Ammon's horn (tissue), 1 donor: ENCODE measurements around the gene AKTIP.

Experiments used
- DNase-seq: peaks from one replicate; pipeline ENCODE4 v3.0.0-alpha.2; 2016; ENCODE audit warnings: low spot score

Gene AKTIP

DNA sequence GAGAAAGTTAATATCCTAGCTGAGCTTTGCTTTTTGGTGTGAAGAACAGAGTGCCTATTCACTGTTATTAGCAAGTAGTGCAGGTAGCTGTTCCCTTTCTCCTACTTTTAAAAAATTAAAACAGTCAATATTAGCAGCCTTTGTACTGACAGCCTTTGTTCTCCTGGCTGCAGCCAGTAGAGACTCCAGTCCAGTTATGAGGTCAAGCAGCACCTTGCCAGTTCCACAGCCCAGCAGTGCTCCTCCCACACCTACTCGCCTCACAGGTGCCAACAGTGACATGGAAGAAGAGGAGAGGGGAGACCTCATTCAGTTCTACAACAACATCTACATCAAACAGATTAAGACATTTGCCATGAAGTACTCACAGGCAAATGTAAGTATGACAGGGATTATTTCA lies 22.6 kb downstream of the AKTIP start:
- no peak for DNase-seq

DNA sequence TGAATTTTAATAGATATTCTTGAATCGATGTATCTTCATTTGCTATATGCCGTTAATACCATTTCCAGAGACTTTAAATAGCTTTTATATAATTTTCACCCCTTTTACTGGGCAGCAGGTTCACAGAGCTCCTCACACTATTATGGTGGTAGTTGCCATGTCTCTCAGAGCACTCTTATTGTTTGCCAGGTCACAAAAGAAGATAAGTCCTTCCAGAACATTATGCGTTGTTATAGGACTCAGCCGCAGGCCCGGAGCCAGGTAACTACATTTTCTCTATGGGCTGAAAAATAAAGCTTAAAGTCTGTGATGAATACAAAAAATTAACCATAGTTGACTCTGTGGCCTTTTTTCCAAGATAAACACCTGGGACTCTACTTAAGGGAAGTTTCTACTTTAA lies 24.0 kb downstream of the AKTIP start:
- no peak for DNase-seq

DNA sequence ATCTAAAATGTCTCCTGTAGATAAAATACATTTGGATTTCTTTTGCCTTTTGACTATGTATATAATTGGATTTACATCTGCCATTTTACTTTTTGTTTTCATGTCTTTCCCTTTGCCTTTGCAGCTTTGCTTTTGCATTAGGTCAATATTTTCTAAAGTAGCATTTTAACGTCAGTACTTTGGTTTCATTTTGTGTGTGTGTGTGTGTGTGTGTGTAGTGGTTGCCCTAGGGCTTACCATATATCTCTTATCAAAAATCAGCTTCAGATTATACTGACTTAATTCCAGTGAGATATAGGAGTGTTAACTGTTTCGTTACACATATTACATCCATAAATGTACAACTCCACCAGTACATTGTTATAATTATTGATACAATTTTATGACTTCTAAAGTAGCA lies 26.1 kb downstream of the AKTIP start:
- no peak for DNase-seq

DNA sequence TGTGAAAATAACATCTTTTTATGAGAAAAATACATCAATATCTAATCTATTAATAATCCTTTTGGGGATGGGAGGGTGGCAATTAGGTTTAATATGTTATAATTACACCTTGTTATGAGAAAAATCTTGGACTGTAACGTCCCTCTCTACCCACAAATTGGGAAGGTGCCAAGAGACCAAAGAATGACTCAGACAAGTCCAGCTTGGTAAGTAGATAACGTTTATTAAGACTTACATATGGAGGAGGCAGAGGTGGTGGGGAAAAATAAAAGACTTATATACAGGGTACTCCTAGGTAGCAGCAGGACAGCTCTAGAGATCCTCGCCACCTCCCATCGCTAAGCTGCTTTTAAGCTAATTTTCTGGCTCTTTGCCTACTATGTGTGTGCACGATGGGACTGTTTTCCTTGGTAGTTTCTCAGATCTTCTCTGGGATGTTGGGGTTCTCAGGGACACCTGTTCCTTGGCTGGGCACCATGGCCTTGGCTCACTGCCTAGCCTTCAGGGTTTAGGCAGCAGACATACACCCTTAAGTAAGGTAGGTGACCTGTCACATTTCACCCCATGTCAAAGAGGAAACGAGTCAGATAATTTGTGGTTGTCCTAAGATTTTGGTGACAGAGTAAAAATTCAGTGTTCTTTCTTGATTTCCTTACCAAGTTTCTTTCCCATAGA lies 37.3 kb downstream of the AKTIP start:
- DNase-seq: no peak

DNA sequence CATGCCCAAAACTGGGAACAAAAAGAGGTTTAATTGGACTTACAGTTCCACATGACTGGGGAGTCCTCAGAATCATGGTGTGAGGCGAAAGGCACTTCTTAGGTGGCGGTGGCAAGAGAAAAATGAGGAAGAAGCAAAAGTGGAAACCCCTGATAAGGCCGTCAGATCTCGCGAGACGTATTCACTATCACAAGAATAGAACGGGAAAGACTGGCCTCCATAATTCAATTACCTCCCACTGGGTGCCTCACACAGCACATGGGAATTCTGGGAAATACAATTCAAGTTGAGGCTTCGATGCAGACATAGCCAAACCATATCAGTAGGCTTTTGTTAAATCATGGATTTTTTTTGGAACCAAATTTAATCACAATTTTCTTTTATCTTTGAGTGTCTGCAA lies 44.4 kb downstream of the AKTIP start:
- no peak for DNase-seq

DNA sequence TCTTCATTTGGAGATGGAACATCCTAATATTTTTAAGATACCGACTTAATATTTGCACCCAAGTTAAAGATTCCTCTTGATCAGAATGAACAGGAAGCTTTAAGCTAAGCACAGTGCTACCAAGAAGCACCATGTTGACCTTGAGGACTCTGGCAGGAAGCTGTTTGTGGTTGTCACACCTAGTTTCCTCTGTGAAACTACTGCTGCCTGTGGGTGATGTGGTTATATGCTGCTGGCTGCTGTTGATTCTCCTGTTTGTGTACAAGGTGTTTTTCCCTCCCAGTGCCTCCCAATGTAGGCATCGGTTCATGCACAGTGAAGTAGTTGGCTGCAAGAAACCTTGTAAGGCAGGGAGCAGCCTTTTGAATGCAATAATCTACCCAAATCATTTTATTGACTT lies 45.3 kb downstream of the AKTIP start:
- no peak for DNase-seq

DNA sequence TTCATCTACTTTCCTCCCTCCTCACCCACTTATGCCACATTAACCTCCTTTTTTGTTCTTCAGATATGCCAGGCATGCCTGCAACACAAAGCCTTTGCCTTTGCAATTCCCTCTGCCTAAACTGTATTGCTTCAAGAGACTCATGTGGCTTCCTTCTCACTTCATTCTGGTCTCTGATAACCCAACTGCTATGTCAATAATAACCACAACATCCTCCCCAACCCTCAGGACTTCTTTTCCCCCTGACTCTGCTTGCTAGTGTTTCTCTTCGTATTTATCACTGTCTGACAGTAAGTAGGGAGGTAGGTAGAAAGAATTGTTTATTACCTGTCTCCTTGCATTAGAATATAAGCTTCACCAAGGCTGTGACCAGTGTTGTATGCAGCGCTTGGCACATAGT lies 46.4 kb downstream of the AKTIP start:
- no peak for DNase-seq

DNA sequence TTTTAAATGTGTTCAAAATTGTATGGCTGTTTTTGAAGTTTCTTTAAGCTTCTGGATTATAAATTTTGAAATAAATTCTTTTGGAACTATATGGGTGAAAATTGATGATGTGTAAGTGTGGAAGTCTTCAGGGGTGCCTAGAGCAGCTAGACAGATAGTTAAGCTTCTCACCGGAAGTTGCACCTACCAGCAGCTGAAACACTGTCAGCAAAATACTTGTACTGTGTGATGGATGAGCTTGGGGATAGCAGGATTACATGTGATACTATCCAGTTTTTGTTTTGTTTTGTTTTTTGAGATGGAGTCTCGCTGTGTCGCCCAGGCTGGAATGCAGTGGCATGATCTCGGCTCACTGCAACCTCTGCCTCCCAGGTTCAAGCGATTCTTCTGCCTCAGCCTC lies 49.1 kb downstream of the AKTIP start:
- DNase-seq: no peak

DNA sequence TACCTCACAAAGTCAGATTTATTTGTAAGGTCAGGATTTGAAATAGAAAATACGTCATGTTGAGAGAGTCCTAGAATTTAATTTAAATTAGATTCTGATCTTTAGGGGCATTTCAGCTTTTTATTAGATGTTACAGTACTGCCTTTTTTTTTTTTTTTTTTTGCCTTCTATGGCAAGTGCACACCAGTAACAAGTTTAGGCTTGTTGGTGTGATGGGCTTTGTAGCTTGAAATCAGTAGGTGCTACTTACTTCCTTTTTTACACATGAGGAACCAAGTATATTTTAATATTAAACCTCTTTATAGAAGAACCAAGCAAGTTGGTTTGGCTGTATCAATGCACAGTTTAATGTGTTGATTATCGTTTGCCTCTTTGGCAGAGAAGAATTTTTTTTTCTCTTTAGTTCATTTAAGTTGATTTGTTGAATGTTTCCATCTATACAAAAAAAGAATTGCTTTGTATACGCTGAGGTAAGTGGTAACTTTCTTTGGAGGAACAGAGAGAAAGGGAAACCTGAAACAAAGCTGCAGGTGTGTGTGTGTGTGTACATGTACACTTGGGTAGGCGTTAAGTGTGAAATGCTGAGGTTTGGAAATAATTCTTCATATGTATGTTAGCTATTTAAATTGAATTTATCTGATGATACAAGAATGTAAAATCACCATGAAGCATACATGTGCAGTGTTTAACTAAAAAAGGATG lies 53.0 kb downstream of the AKTIP start:
- no peak for DNase-seq

DNA sequence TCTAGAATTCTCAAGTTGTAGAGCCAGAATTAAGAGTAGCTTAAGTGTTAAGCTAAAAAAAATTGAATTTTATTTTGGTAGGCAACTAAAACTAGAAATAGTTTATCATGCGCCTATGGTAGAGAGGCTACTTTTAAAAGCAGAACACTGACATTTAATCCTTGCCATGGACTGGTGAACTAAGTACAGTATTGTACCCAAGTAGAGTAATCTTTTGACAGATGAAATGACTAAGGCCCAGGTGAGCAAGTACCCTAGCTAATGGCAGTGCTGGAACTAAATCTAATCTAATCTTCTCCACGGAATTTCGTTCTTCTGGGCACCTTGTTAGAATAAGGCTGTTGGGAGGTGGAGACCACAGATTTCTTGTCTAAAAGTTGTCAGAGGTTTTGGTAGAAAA lies 56.9 kb downstream of the AKTIP start:
- no peak for DNase-seq

DNA sequence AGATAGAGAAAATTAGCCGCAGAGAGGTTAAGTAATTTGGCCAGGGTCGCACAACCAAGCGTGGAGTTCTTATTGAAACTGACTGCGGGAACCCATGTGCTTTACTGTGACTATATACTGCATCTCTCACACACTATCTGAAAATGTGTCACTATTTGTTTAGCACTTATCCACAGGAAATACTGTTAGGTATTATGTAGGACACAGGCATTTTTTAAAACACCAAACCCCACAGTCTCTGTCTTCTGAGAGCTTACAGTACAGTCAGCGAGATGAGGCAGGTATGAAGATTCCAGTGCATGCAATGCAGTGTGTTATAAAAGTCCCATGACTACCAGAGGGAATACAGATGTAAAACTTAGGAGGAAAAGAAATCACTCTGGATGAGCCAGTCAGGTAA lies 57.5 kb downstream of the AKTIP start:
- no peak for DNase-seq
